HG03175 (cell line): Measurements from ENCODE around the gene AMT.
"Not testable (repeated sequence)": the region's sequence is repeated elsewhere in the genome, so short reads cannot be mapped to it uniquely, and the experiment has no call there.

Source experiments
- ATAC-seq: cut with Tn5 transposase; IDR thresholded peaks from one replicate; pipeline ENCODE4 v1.9.1; 2021; ENCODE audit warnings: mild to moderate bottlenecking, moderate library complexity; ENCODE audit not compliant: unreplicated experiment

Gene AMT

DNA sequence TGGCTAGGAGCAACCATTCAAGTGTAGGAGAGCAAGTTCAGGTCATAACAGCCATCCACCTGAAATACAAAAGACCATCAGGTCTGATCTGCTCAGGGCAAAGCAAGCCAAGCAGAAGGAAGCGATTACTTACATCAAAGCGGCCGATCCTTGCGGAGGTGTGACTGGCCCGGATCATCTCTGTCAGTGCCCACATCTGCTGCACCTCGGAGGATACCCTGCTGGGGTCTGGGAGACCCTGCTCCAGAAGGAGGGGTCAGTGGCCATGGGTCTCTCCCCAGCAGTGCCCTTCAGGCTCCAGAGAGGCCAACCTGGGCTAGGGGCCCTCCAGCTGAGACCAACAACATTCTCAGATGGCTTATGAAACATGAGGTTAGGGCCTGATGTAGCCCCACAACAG lies 2.5 kb upstream of the AMT start:
- ATAC-seq = no peak

DNA sequence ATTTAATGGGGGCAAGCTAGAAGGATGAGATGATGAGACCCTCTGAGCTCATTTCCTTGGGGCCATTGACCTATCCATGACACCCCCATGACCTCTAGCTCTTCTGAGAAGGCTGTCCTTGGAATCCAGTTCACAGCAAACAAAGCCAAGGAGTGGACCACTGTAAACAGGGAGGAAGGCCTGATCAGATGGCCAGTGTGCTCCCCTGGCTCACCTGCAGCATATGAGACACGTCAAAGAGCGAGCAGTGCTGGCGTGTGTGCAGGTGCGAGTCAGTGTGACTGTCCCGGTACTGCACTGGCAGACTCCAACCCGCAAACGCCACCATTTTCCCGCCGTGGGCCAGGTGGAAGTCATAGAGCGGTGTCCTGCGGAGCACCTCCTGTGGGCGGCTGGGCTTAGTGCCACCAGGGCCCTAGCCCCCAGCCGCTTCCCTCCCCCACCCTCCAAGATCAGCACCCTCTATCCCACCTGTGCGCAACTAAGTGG lies 339 bp downstream of the AMT start:
- no peak for ATAC-seq

DNA sequence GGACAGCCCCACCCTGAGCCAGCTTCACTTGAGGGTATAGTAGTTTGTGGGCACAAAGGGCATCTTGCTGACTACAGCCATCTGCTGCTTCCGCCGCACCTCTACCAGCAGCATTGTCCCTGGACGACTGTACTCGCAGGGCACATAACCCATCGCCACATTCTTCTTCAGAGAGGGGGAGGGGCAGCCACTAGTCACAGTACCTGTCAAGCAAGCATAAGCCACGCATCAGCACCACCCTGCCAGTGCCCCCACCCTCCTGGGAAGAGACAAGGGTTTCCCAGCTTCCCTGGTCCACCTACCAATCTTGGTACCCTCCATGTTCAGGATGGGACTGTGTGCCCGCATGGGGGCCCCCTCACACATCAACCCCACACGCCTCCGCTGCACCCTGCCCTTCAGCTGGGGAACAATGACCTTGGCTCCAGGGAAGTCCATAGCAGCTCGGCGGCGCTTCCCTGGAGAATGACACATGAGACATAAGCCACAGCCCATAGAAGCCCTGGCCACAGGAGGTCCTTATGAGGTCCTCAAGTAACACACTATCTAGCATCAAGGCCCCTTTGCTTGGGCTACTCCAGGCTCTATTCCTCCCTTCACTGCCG lies 4.7 kb downstream of the AMT start:
- ATAC-seq = no peak

DNA sequence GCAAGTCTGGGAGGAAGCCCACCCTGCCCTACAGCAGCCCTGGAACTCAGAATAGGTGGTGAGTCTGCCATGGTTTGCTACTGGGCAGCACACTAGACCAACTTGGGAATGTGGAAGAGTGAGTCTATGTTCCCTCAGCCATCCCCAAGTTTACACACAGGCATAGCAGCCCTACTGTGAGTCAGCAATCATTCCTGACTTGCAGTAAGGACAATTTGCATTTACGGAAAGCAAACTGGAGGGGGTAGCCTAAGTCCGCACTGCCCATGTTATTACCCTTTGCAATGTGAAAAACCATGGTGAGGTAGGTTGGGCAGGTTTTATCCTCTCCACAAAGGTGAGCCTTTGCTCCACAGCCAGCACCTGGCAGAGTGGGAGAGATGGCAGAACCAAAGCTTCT lies 5.4 kb downstream of the AMT start:
- ATAC-seq = no peak

DNA sequence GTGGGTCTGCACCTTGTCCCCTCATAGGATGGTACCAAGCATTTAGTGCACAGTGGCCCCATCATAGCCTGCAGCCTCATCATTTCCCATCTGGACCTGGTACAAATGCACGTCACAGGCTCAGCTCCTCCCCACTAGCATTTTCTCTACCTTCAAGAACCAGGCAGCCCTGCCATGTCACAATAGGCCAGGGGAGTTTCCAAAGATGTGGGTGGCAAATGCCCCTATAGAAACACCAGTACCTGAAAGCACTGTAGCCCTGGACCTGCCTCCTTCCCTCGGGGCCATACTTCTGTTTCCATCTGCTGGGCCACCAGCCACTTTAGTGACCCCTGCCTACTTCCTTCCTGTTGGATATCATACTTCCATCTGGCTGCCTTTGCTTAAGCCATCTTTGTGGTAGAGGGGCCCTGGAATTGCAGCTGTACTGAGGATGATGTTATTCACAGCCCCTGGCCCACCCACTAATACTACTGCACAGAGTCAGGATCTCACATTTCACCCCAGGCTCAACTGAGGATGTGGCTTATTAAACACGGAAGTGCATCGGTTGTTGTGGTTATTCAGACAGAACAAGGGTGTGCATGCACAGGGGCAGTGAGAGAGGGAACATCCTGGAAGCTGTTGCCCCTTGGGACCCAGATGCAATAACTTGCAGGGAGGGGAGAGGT lies 6.2 kb downstream of the AMT start:
- ATAC-seq = no peak

DNA sequence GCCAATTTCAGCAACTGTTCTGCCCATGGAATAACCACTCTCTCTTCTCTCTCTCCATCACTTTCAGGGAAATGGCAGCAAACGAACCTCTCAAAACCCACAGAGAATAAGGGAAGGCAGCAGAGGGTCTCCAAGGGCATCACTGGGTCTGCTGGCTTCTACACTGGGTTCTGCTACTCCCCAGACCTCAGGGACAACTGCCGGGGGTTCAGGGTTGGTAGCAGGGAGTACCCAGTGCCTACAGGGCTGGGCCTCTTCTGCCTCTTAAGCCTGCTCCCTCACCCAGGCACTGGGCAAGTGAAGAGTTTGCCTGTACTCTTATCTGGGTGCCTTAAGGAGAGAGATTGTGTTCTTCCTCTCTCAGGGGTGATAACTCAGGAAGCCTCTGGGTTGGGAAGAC lies 7.5 kb downstream of the AMT start:
- ATAC-seq = no peak

DNA sequence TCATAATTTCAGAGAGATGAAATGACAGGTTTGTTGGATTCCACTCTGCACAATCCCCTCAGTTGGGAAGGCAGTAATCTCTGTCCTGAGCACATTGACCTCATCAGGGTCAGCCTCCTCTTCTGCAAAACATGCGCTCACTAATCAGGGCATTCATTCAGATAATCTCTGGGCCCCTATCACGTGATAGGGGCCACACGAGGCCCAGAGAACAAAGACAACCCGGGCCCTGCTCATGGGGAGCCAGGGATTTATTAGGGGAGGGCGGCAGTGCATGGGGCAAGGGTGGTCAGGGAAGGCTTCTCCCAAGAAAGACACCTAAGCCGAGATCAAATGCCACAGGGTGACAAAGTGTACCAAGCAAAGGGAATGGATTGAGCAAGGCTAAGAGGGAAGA lies 8.9 kb downstream of the AMT start:
- ATAC-seq = no peak

DNA sequence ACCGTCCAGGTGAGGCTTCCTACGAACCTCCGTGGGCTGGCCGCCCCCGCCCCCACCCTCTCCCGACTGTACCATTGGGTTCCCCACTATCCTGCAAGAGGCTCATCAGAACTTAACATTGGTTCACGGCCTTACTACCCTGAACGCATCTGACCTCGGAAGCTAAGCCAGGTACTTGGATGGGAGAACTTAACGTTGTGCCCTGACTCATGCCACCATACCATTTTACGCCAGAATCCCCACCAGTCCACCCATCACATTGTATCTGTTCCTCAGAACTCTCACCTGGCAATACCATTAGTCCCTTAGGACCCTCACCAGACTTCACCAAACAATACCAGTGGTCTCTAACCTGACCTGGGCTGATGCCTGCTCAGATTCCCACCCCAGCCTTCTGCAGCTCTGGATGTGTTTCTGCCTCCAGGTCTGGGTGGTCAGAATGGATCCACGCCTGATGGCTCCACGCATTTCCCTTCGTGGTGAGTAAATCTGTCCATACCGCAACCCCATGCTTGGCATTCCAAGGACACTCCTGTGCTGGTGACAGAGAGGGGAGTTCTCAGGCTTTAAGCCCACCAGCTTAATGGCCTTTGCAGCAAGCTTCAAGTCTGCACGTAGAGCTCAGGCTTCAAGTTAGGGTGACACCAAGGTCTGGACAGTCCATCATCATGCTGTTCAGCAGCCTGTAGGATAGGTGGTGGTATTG lies 9.5 kb downstream of the AMT start:
- ATAC-seq = no peak

DNA sequence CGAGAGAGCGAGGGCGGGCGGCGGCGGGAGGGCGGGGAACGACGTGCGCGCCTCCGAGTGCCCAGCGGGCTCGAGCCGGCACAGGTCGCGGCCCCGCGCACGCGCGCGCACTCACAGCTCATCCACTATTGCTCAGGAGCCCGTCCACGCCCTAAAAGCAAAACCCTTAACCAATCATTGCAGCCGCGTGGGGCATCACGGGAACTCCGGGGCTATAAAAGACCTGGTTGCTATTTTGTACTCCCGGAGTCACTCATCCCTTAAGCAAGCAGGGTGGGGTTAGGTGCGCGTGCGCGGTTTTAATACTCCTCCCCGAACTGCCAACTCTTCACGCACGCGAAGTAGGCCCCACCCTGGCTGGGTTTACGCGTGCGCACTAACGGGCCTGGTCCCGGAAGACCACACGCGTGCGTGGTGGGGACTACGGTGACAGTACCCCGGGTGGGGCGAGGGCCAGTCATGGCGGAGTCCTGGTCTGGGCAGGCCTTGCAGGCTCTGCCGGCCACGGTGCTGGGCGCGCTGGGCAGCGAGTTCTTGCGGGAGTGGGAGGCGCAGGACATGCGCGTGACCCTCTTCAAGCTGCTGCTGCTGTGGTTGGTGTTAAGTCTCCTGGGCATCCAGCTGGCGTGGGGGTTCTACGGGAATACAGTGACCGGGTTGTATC lies 10.2 kb downstream of the AMT start, which contains the start of the genes RHOA and TCTA:
Gene RHOA, minus strand, starts transcription at position 9 of the 664 bp plus-strand sequence. CDS start 36,387 bp downstream, outside the sequence.
Gene TCTA, plus strand, starts transcription at position 456 of the 664 bp plus-strand sequence. Its CDS starts 4 bp downstream, at position 460.
- ATAC-seq = peak; percentile 78

DNA sequence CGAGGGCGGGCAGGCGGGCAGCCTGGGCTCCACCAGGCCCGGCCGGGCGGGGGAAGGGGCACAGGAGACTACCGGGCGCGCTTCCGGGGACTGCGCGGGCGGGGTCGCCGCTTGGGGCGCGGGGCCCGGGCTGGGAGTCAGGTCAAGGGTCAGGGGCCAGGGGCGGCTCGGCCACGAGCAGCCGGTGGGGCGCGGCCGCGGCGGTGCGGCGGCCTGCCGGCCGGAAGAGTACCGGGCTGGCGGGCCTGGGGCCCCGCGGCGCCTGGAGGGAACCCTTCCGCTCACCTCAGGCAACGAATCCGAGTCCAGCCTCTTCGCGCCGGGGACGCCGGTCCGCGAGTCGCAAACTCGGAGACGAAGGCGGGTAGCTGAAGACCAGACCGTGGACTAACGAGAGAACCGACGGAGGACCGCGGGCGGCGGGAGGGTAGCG lies 10.7 kb downstream of the AMT start:
- ATAC-seq = peak; percentile 25

DNA sequence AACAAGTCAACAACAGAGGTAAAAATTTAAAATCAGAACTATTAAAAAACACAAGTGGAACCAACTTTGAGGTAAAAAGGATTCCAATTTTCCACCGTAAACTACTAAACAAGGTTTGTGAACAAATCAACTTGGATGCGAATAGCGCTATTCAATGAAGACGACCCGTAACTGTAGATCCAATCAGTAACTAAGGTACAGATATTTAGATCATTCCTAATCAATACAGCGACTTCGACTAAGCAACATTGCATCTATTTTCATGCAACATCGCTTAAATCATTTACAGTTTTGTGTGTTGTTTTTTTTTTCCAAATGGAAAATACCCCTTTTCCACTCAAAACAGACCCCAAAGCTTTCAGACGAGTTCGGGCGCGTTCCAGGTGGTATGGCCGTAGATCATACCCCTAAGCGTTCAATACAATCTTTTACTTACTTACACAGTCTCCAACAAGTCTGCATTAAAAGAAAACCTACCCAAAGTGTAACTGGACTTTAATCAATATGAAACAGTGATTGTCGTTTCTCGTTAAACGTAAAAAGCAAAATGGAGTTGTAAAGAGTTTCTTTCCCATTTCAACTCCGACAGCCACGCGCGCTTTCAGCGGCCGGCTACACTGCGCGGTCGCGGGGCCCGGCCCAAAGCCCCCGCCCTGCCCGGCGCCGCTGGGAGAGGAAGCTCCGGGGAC lies 11.3 kb downstream of the AMT start:
- ATAC-seq = no peak

DNA sequence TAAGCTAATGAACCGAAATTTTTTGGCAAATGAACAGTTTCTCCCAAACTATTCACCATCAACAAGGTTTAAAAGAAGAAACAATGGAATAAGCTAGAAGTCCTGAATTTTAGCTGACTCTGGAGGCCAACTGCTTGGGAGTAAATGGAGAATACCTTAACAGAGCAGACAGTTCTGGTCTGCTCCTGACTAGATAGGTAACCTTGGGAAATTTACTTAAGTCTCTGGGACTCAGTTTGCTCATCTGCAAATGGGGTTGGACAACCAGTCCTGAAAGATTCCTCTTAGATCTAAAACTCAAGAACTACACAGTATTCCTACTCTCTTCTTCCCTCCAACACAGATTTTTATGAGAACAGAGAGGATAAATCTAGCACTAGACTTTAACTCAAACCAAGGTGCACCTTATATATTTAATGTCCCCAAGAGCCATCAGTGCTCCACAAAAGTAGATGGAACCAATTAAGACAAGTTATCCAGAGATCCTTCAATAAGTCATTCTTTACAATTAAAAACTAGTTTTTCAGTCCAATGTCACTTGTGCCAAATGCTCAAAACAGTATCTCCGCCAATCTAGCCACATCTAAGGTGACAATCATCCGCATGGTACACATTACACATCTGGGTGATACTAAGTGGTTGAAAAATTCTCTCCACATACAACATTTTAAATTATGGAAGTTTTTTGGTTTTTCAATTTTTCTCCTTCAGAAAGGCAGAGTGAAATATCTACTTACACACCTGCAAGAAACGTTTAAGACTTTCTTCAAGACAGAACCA lies 12.0 kb downstream of the AMT start:
- ATAC-seq = no peak

DNA sequence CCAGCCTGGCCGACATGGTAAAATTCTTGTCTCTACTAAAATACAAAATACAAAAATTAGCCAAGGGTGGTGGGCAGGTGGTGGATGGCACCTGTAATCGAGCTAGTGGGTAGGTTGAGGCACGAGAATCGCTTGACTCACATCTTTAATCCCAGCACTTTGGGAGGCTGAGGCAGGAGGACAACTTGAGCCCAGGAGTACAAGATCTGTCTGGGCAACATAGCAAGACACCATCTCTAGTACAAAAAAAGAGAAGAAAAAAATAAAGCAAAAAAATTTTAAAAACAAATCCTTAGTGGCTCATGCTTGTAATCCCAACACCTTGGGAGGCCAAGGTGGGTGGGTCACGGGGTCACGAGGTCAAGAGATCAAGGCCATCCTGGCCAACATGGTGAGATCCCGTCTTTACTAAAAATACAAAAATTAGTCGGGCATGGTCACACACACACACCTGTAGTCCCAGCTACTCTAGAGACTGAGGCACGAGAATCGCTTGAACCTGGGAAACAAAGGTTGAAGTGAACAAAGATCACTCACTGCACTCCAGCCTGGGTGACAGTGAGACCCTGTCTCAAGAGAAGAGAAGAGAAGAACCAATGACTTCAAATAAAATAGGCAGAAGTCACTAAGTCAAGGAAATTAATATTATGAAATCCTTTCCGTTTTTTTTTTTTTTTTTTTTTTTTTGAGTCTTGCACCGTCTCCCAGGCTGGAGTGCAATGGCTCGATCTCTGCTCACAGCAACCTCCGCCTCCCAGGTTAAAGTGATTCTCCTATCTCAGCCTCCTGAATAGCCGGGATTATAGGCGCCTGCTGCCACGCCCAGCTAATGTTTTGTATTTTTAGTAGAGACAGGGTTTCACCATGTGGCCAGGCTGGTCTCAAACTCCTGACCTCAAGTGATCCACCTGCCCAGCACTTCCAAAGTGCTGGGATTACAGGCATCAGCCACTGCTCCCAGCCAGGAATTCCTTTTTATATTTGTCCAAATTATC lies 15.4 kb downstream of the AMT start:
- ATAC-seq = no peak

DNA sequence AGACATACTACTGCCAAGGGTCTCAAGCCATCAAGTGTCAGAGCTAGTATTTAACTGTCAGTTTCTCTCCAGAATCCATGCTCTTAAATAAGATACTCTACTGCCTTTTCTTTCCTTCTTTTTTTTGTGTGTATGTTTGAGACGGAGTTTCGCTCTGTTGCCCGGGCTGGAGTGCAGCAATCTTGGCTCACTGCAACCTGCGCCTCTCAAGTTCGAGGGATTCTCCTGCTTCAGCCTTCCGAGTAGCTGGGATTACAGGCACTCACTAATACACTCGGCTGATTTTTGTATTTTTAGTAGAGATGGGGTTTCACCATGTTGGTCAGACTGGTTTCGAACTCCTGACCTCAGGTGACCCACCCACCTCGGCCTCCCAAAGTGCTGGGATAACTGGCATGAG lies 16.7 kb downstream of the AMT start:
- not testable (repeated sequence) for ATAC-seq

DNA sequence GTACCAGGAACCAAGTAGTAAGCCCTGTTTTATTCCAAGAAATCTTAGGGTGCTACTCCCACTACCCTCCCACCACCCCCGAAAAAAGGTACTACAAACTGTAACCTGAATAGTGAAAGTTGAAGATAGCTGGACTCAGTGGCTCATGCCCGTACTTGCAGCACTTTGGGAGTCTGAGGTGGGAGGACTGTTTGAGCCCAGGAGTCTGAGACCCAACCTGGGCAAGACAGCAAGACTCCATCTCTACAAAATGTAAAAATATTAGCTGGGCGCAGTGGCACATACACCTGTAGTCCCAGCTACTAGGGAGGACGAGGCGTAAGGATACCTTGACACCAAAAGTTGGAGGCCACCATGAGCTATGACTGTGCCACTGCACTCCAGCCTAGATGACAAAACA lies 18.4 kb downstream of the AMT start:
- ATAC-seq = no peak

DNA sequence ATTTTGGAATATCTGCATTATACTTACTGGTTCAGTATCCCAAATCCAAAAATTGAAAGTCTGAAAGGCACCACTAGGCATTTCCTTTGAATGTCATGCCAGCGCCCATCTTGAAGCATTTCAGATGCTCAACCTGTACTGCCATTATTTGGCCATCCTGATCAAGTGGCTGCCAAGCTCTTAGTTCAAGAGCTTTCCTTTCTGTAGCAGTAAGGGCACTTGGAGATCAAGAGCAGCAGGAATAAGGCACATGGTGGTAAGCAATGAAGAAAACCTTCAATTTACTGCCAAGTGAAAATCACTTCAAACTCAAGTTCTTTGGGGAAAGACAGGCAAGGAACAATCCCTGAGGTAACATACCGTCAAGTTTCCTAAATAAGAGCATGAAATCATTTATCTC lies 20.5 kb downstream of the AMT start:
- ATAC-seq = no peak

DNA sequence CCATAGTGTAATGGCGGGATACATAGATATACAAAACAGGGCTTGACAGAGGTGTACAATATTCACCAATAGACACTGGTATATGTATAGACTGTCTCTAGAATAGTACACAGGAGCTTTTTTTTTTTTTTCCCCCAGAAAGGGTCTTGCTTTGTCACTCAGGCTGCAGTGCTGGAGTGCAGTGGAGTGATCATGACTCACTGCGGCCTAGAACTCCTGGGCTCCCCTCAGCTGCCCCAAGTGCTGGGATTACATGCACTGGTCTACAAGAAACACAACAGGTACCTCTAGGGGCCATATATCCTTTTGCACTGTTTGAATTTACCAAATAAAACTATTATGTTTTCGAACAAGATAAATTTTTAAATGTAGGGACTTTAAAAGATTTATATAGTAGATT lies 22.8 kb downstream of the AMT start:
- no peak for ATAC-seq

DNA sequence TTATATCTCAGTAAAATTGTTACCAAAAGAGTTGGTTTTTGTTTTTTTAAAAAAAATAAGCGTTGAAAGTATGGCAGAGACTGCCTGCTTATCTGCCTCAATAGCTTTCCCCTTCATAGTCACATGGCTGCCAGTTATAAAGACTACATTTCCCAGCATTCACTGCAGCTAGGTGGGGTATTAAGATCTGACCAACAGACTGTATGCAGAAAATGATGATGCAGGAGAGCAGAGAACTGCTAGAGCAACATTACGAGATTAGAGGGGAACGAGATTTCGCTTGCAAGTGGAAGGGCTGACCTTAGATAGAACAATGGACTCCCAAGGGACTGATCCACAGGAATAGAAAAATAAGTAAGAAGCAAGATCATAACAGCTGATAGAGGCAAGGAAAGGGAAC lies 24.8 kb downstream of the AMT start:
- ATAC-seq = no peak

DNA sequence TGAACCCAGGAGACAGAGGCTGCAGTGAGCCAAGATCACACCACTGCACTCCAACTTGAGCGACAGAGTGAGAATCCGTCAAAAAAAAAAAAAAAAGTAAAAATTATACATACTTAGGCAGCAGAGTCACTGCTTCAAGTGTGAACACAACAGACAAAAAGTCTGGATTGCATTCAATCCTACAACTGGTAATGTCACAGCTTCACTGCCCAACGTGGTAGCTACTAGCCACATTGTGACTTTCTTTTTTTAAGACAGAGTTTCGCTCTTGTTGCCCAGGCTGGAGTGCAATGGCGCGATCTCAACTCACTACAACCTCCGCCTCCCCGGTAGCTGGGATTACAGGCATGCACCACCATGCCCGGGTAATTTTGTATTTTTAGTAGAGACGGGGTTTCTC lies 31.0 kb downstream of the AMT start:
- ATAC-seq = not testable (repeated sequence)
